ENCODE data around the gene GPN3. TPM values are rescaled to one million over a fixed set of nuclear protein-coding genes. Genes with fewer than 3 reads are reported as not detected.
"Not testable (repeated sequence)": the region's sequence is repeated elsewhere in the genome, so short reads cannot be mapped to it uniquely, and the experiment has no call there.

Gene GPN3
- total RNA-seq, 2 experiments from 2014 or later = 2.7 to 2.8 TPM

DNA sequence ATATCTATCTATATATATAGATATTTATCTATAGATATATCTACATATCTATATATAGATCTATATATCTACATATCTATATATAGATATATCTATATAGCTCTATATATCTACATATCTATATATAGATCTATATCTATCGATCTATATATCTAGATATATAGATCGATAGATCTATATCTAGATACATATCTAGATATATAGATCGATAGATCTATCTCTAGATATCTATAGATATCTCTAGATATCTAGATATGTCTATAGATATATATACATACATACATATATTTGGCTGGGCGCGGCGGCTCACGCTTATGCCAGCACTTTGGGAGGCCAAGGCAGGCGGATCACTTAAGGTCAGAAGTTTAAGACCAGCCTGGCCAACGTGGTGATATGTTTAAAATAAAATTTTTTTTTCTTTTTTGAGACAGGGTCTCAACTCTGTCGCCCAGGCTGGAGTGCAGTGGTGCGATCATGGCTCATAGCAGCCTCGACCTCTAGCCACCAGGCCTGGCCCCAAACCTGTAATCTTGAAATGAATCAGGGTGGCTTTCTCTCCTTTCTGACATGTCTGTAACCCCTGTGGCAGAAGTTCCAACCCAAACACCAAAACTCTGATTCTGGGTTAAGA is 36.0 kb downstream of the GPN3 start:
- H3K36me3 Mint-ChIP-seq (ENCODE audit: low read depth) = peaks cover 33% of the 10 kb centered on the region

DNA sequence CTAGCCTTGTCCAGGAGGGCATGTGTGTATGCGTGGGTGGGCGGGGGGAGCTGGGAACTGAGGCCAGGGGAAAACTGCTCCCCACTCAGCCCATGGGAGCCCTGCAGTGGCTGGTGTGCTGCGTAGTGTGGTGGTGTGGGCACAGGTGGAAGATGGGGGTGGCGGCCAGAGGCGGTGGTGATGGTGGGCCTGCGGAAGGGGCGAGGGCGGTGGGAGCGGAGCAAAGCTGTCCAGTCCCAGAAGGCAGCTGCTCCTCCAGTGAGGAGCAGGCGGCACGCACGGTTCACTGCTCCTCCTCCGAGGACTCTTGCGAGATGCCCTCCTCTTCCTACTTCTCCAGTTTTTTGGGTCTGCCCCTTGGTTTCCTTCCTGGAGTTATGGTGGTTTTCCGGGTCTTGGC is 38.4 kb downstream of the GPN3 start:
- H3K9me3 ChIP-seq (ENCODE audit: control insufficient read depth in 1 of 2, insufficient read depth in 1 of 2, low read length in 2 of 2); H3K4me1 Mint-ChIP-seq (ENCODE audit: low read depth); POLR2A ChIA-PET; ATAC-seq (ENCODE audit: poor library complexity); H3K36me3 ChIP-seq (ENCODE audit: insufficient read depth, low read length); DNase-seq; H3K27me3 ChIP-seq (ENCODE audit: control insufficient read depth in 1 of 2, insufficient read depth in 2 of 2, low read length in 2 of 2); CTCF ChIA-PET; H3K27me3 Mint-ChIP-seq; H3K4me3 Mint-ChIP-seq; H3K27ac Mint-ChIP-seq; H3K4me1 ChIP-seq (ENCODE audit: insufficient read depth, low read length); H3K9me3 Mint-ChIP-seq; H3K4me3 ChIP-seq (ENCODE audit: low read length); H3K27ac ChIP-seq (ENCODE audit: low read depth in 1 of 2, low read length in 2 of 2): not testable (repeated sequence)
- H3K36me3 Mint-ChIP-seq (ENCODE audit: low read depth) = peaks cover 11% of the 10 kb centered on the region
- intact Hi-C loops (cut with DNase I, micrococcal nuclease) = loop anchor here (2.0 to 5.0 kb wide), 3 partner anchors 77 to 149 kb away; partner anchors contain the start of gene ATP2A2 (in 2 of the 2)

More for the DNA sequence above, 36.0 kb downstream of the GPN3 start:
- Histone ChIP-seq H3K36me3 (ENCODE audit: insufficient read depth, low read length) (peaks cover 19% of the 10 kb centered on the region), H3K27me3 (ENCODE audit: control insufficient read depth in 1 of 2, insufficient read depth in 2 of 2, low read length in 2 of 2) (no peaks in the 10 kb centered on the region), H3K4me1 (ENCODE audit: insufficient read depth, low read length) (peaks cover 2% of the 10 kb centered on the region), H3K27ac (ENCODE audit: low read depth in 1 of 2, low read length in 2 of 2) (no peak overlapping the region), H3K9me3 (ENCODE audit: control insufficient read depth in 1 of 2, insufficient read depth in 1 of 2, low read length in 2 of 2) (no peaks in the 10 kb centered on the region), H3K4me3 (ENCODE audit: low read length) (peak overlapping the region; percentile 55)
- H3K27ac Mint-ChIP-seq = peak overlapping the region; percentile 96
- DNase-seq (no peak), ATAC-seq (ENCODE audit: poor library complexity) (no peak)
- no peaks in the 10 kb centered on the region for H3K27me3 Mint-ChIP-seq
- H3K4me3 Mint-ChIP-seq = no peak overlapping the region
- no peaks in the 10 kb centered on the region for H3K9me3 Mint-ChIP-seq
- ChIA-PET POLR2A (interaction anchor here (0.6 to 2.0 kb wide), 19 partner anchors 11 to 544 kb away, joined by 3 to 43 read pairs (median 5); partner anchors contain the start of genes ANAPC7, ARPC3, FAM216A and GPN3), CTCF (interaction anchor here (0.6 to 3.0 kb wide), 33 partner anchors 8 to 858 kb away, joined by 3 to 56 read pairs (median 5); partner anchors contain the start of genes ANAPC7, ARPC3, FAM216A and GPN3)
- intact Hi-C loops (cut with DNase I, micrococcal nuclease) = loop anchor here (1.0 to 5.0 kb wide), 5 partner anchors 29 to 332 kb away; partner anchors contain the start of genes ATP2A2 (in 2 of the 2) and ANAPC7 (in 1 of the 2)
- TF ChIP-seq, protein P1, sequence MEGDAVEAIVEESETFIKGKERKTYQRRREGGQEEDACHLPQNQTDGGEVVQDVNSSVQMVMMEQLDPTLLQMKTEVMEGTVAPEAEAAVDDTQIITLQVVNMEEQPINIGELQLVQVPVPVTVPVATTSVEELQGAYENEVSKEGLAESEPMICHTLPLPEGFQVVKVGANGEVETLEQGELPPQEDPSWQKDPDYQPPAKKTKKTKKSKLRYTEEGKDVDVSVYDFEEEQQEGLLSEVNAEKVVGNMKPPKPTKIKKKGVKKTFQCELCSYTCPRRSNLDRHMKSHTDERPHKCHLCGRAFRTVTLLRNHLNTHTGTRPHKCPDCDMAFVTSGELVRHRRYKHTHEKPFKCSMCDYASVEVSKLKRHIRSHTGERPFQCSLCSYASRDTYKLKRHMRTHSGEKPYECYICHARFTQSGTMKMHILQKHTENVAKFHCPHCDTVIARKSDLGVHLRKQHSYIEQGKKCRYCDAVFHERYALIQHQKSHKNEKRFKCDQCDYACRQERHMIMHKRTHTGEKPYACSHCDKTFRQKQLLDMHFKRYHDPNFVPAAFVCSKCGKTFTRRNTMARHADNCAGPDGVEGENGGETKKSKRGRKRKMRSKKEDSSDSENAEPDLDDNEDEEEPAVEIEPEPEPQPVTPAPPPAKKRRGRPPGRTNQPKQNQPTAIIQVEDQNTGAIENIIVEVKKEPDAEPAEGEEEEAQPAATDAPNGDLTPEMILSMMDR (IDR thresholded peaks at IDR 0.05) = no peak
- peaks cover 6% of the 10 kb centered on the region for H3K4me1 Mint-ChIP-seq (ENCODE audit: low read depth)

DNA sequence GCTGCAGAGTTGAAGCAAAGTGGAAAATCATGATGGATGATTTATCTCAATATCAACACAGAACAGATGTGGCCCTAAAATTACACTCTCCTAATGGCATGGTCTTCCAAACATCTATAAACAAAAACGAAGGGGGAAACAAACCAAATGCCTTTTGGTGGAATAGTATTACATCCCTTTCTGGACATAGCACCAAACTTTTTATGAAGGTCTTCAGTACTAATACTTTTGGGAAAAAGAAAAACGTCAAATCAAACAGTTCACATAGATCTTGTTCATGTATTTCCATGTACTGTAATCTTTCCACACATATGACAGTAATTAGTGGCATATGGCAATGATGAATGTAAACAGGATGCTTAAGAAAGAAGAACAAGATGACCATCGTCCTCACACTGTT is 41.7 kb downstream of the GPN3 start:
- CTCF ChIA-PET = no interaction called here
- Histone ChIP-seq H3K27me3 (ENCODE audit: control insufficient read depth in 1 of 2, insufficient read depth in 2 of 2, low read length in 2 of 2) (no peaks in the 10 kb centered on the region), H3K9me3 (ENCODE audit: control insufficient read depth in 1 of 2, insufficient read depth in 1 of 2, low read length in 2 of 2) (no peaks in the 10 kb centered on the region), H3K4me3 (ENCODE audit: low read length) (no peak overlapping the region), H3K36me3 (ENCODE audit: insufficient read depth, low read length) (no peaks in the 10 kb centered on the region), H3K4me1 (ENCODE audit: insufficient read depth, low read length) (no peaks in the 10 kb centered on the region), H3K27ac (ENCODE audit: low read depth in 1 of 2, low read length in 2 of 2) (no peak overlapping the region)
- TF ChIP-seq, protein P1 (IDR thresholded peaks at IDR 0.05) = no peak
- peaks cover 1% of the 10 kb centered on the region for H3K36me3 Mint-ChIP-seq (ENCODE audit: low read depth)
- POLR2A ChIA-PET = no interaction called here
- no peak overlapping the region for H3K27ac Mint-ChIP-seq
- peaks cover 3% of the 10 kb centered on the region for H3K4me1 Mint-ChIP-seq (ENCODE audit: low read depth)
- H3K27me3 Mint-ChIP-seq = peaks cover 4% of the 10 kb centered on the region
- ATAC-seq (ENCODE audit: poor library complexity) (no peak), DNase-seq (no peak)
- no peaks in the 10 kb centered on the region for H3K9me3 Mint-ChIP-seq
- intact Hi-C loops (cut with DNase I, micrococcal nuclease) = no loop called here
- H3K4me3 Mint-ChIP-seq = no peak overlapping the region
